T-cell (primary cell): Measurements from ENCODE around the gene DCAF11. TPM values are rescaled to one million over a fixed set of nuclear protein-coding genes. Genes with fewer than 3 reads are reported as not detected.

Experiments
- ATAC-seq, 4 experiments: fragments of 200-7000 bp in 3 of 4; fragments of 150-1000 bp in 1 of 4; cut with Tn5 transposase; replicated peaks in 1 of 4; 1 replicate in 3 of 4; 2 replicates in 1 of 4; pipeline ENCODE4 v1.10.0; 2021; ENCODE audit warnings: moderate library complexity in 3 of 4, mild to moderate bottlenecking in 2 of 4, moderate number of reproducible peaks in 1 of 4
- CTCF ChIA-PET, 2 donors: fragments of 300-600 bp; sonication (Branson Sonifier 250); formaldehyde crosslinking; loops; one replicate each; lab custom pipeline; 2022; ENCODE audit warnings: antibody characterized with exemption in 2 of 2; lab: Charles Lee
- POLR2A ChIA-PET, 2 donors: fragments of 300-600 bp; sonication (Branson Sonifier 250); formaldehyde crosslinking; loops; one replicate each; lab custom pipeline; 2022; ENCODE audit warnings: antibody characterized with exemption in 2 of 2; lab: Charles Lee
- DNase-seq, 35 experiments: peaks; one replicate each; pipeline versions ENCODE4 v3.0.0 to v3.0.0-alpha.2; 2013 to 2023
- H3K27ac ChIP-seq: one replicate; pipeline ENCODE4 v1.5.1; 2013; ENCODE audit warnings: low read length
- H3K27me3 ChIP-seq, 2 experiments: replicated peaks in 1 of 2; 1 replicate in 1 of 2; 2 replicates in 1 of 2; pipeline versions ENCODE4 v1.6.1 to v1.7.0; 2013; ENCODE audit warnings: low read length in 1 of 2, mixed read lengths in 1 of 2; ENCODE audit not compliant: control insufficient read depth in 2 of 2, insufficient read depth in 2 of 2; ENCODE audit errors: extremely low read depth in 1 of 2
- H3K36me3 ChIP-seq, 2 donors: 1 replicate in 1 of 2; 2 replicates in 1 of 2; pipeline versions ENCODE4 v1.6.1 to v1.7.0; 2013; ENCODE audit warnings: low read length in 1 of 2; ENCODE audit not compliant: control insufficient read depth in 2 of 2, insufficient read depth in 1 of 2; ENCODE audit errors: extremely low read depth in 1 of 2
- H3K4me1 ChIP-seq, 2 experiments: 1 replicate in 1 of 2; 2 replicates in 1 of 2; pipeline versions ENCODE4 v1.6.1 to v1.7.0; 2013; ENCODE audit warnings: low read length in 2 of 2, mixed read lengths in 1 of 2; ENCODE audit not compliant: insufficient read depth in 2 of 2, control insufficient read depth in 1 of 2; ENCODE audit errors: extremely low read depth in 1 of 2
- H3K4me3 ChIP-seq, 2 donors: 1 replicate in 1 of 2; 2 replicates in 1 of 2; pipeline versions ENCODE4 v1.5.1 to v1.7.0; 2013; ENCODE audit warnings: mild to moderate bottlenecking in 2 of 2, low read length in 1 of 2, moderate library complexity in 1 of 2; ENCODE audit not compliant: control insufficient read depth in 1 of 2; ENCODE audit errors: extremely low read depth in 1 of 2
- H3K9me3 ChIP-seq: 2 replicates; pipeline ENCODE4 v1.7.0; 2013
- H3K27ac Mint-ChIP-seq, 2 donors: one replicate each; pipeline ENCODE4 v1.8.0; 2020 to 2021; ENCODE audit warnings: mild to moderate bottlenecking in 2 of 2, mixed read lengths in 2 of 2
- H3K27me3 Mint-ChIP-seq, 2 donors: one replicate each; pipeline ENCODE4 v1.8.0; 2021 to 2022; ENCODE audit warnings: mixed read lengths in 2 of 2
- H3K36me3 Mint-ChIP-seq: one replicate; pipeline ENCODE4 v1.8.0; 2021; ENCODE audit warnings: mixed read lengths
- H3K4me1 Mint-ChIP-seq, 3 donors: one replicate each; pipeline ENCODE4 v1.8.0; 2020 to 2022; ENCODE audit warnings: mixed read lengths in 3 of 3, mild to moderate bottlenecking in 1 of 3
- H3K4me3 Mint-ChIP-seq, 3 donors: one replicate each; pipeline ENCODE4 v1.8.0; 2020 to 2022; ENCODE audit warnings: mild to moderate bottlenecking in 3 of 3, mixed read lengths in 3 of 3, moderate library complexity in 3 of 3
- H3K9me3 Mint-ChIP-seq, 3 donors: one replicate each; pipeline ENCODE4 v1.8.0; 2020 to 2022; ENCODE audit warnings: mixed read lengths in 3 of 3
- WGBS: methylation state at CpG from one replicate; pipeline ENCODE4 v1.1.5; 2013; ENCODE audit warnings: missing lambda C conversion rate; ENCODE audit not compliant: insufficient coverage; 5-methylcytosine and 5-hydroxymethylcytosine counted together
- total RNA-seq, 35 experiments: library from RNA in 6 of 35; stranded (reverse) in 6 of 35; fragments of 120-200 nt in 1 of 35; gene quantifications; one replicate each; pipeline versions ENCODE4 v1.2.1 to v1.2.4 and lab custom pipeline; 2013 to 2026

The DCAF11 gene
- total RNA-seq, 5 donors from 2014 or later (not counting 1 experiment from before 2014, with no cell fraction given) = 78.5 to 94.1 (median 89.6) TPM

DNA sequence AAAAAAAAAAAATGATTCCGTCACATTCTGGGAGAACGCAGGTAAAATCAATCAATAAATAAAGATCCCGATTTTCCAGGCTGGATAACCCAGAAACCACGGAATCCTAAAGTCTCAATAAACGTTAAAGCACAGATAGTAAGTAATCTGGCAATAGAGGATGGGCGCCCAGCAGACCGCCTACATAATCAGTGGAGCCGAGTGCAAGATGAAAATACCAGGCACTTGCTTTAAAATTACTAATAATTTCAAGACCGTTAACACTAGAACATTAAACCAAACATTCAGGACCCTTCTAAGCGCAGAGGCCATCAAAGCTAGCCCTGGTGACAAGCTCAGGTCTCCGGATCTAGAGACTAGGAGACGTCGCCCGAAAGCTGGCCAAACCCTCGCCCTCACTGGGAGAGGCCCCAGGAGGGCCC lies 1.2 kb upstream of the DCAF11 start:
- no peaks in the 10 kb centered on the region for H3K9me3 ChIP-seq
- Mint-ChIP-seq H3K27me3 (no peaks in the 10 kb centered on the region), H3K4me3 (peak overlapping the region; percentile 90 to 94 (median 93)), H3K4me1 (peaks cover 34 to 46% (median 37%) of the 10 kb centered on the region in 3 donors), H3K27ac (peak overlapping the region; percentile 98), H3K9me3 (no peaks in the 10 kb centered on the region), H3K36me3 (peaks cover 24% of the 10 kb centered on the region)
- POLR2A ChIA-PET = interaction anchor here (0.7 to 2.4 kb wide), 4 partner anchors 28 to 82 kb away, joined by 3 to 23 read pairs (median 8); partner anchors contain the start of genes EMC9 (in 1 of the 2), PSME2 (in 1 of the 2), RNF31 (in 1 of the 2) and TM9SF1 (in 1 of the 2)
- H3K4me1 ChIP-seq = peaks cover 15 to 43% of the 10 kb centered on the region in 2 experiments
- H3K27ac ChIP-seq = peak overlapping the region; percentile 99
- peaks cover 0 to 21% of the 10 kb centered on the region in 2 donors for H3K36me3 ChIP-seq
- DNase-seq (no peak), ATAC-seq (no peak)
- 7% methylated on average over 9 of the region's 15 CpGs for WGBS
- no peaks in the 10 kb centered on the region for H3K27me3 ChIP-seq
- CTCF ChIA-PET = interaction anchor here (0.6 to 2.6 kb wide), 12 partner anchors 8 to 481 kb away, joined by 3 to 24 read pairs (median 4); partner anchors contain the start of genes EMC9 (in 1 of the 2), PSME2 (in 1 of the 2), RNF31 (in 1 of the 2) and TINF2 (in 1 of the 2)
- H3K4me3 ChIP-seq = peak overlapping the region; percentile 70 to 99

DNA sequence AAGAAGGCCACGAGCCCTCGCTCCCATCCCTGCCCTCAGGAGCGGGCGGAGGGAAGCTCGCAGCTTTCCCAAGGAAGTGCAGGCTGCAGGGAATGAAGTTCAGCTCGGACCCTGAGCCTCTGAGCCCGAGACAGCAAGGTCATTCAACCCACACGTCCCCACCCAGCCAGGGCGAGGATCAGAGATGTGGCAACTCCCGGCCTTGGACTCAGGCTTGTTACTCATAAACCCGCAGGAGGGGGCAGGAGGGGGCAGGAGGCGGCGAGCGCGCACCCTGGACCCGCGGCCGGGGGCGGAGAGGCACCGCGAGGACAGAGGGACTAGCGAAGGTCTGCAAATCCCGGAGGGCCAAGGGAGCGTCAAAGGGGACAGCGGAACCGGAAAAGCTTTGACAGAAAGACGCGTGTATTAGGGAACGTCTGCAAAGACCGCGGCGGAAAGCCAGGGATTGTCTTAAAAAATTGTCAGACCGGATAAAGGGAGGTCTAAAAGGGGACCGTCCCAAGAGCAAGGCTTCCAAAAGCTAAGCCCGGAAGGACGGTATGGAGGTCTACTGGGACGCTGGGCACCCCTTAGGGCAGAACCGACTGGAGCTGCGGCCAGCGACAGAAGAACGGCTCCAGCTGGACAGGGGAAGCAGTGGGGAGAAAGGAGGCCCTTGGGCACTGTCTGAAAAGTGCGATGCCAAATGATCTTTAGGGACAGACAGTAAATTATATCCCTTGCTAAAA lies 611 bp upstream of the DCAF11 start:
- POLR2A ChIA-PET = interaction anchor here (0.7 to 2.4 kb wide), 12 partner anchors 12 to 128 kb away, joined by 3 to 23 read pairs (median 7); partner anchors contain the start of genes IPO4 (in 2 of the 2), PSME2 (in 2 of the 2), RNF31 (in 2 of the 2) and EMC9 (in 1 of the 2)
- DNase-seq = peak in 33 of 35 experiments; percentile 67 to 88 (median 78)
- Mint-ChIP-seq H3K27ac (peak overlapping the region; percentile 98), H3K4me3 (peak overlapping the region; percentile 90 to 94 (median 93)), H3K27me3 (no peaks in the 10 kb centered on the region), H3K4me1 (peaks cover 33 to 45% (median 34%) of the 10 kb centered on the region in 3 donors), H3K36me3 (peaks cover 30% of the 10 kb centered on the region), H3K9me3 (no peaks in the 10 kb centered on the region)
- H3K9me3 ChIP-seq = no peaks in the 10 kb centered on the region
- peaks cover 14 to 37% of the 10 kb centered on the region in 2 experiments for H3K4me1 ChIP-seq
- peaks cover 0 to 27% of the 10 kb centered on the region in 2 donors for H3K36me3 ChIP-seq
- ATAC-seq = peak; percentile 20 to 35 (median 31)
- peak overlapping the region; percentile 70 to 99 for H3K4me3 ChIP-seq
- under 1% methylated on average over 38 of the region's 42 CpGs for WGBS
- CTCF ChIA-PET = interaction anchor here (0.6 to 2.6 kb wide), 22 partner anchors 8 to 644 kb away, joined by 3 to 24 read pairs (median 5); partner anchors contain the start of genes IRF9 (in 2 of the 2), DHRS4 (in 1 of the 2), EMC9 (in 1 of the 2) and NGDN (in 1 of the 2)
- no peaks in the 10 kb centered on the region for H3K27me3 ChIP-seq
- peak overlapping the region; percentile 99 for H3K27ac ChIP-seq

GRCh38 chr14:24115422-24116127 lies 998 bp downstream of the DCAF11 start:
- 3% methylated on average over 10 of the region's 14 CpGs for WGBS
- POLR2A ChIA-PET = interaction anchor here (0.6 to 2.4 kb wide), 21 partner anchors 8 to 1278 kb away, joined by 3 to 23 read pairs (median 5); partner anchors contain the start of genes IPO4 (in 2 of the 2), PSME2 (in 2 of the 2), RNF31 (in 2 of the 2) and EMC9 (in 1 of the 2)
- H3K4me3 ChIP-seq = peak overlapping the region; percentile 94 to 99
- peak overlapping the region; percentile 99 for H3K27ac ChIP-seq
- CTCF ChIA-PET = interaction anchor here (0.6 to 2.6 kb wide), 15 partner anchors 16 to 321 kb away, joined by 3 to 24 read pairs (median 5); partner anchors contain the start of genes IRF9 (in 2 of the 2), DHRS4 (in 1 of the 2), EMC9 (in 1 of the 2) and FITM1 (in 1 of the 2)
- Mint-ChIP-seq H3K27ac (peak overlapping the region; percentile 98), H3K27me3 (no peaks in the 10 kb centered on the region), H3K9me3 (no peaks in the 10 kb centered on the region), H3K36me3 (peaks cover 41% of the 10 kb centered on the region), H3K4me3 (peak overlapping the region; percentile 90 to 94 (median 93)), H3K4me1 (peaks cover 30 to 40% (median 31%) of the 10 kb centered on the region in 3 donors)
- peaks cover 12 to 31% of the 10 kb centered on the region in 2 experiments for H3K4me1 ChIP-seq
- no peak for ATAC-seq
- no peaks in the 10 kb centered on the region for H3K9me3 ChIP-seq
- DNase-seq = no peak
- peaks cover 0 to 42% of the 10 kb centered on the region in 2 donors for H3K36me3 ChIP-seq
- no peaks in the 10 kb centered on the region for H3K27me3 ChIP-seq

DNA sequence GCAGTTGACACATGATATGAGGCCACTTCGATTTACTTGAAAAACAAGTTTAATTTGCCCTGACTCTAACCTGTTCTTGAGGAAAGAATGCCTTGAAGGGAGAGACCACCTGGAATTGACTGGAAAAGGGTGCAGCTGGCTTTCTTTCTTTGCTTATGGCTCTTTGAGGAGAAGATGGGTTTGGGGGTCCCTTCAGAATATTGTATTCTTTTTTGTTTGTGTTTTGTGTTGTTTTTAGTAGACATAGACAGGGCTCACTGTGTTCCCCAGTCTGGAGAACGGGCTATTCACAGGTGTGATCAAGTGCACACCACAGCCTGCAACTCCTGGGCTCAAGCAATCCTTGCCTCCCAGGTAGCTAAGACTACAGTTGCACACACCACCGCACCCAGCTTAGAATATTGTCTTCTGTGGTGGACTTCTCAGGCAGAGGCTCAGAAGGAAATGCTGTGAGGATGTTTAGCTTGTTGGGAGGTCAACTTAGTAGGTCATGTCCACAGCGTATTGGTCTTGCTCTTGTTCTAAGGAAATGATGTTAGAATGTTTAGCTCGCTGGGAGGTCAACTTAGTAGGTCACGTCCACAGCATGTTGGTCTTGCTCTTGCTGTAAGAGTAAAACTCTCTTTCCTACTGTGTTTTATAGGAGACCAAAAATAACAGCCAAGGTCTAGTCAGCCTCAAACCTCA lies 1.7 kb downstream of the DCAF11 start:
- H3K4me3 Mint-ChIP-seq = peak overlapping the region; percentile 90 to 94 (median 93)
- Histone ChIP-seq H3K4me3 (peak overlapping the region; percentile 94 to 99), H3K9me3 (no peaks in the 10 kb centered on the region), H3K27me3 (no peaks in the 10 kb centered on the region), H3K4me1 (peaks cover 12 to 31% of the 10 kb centered on the region in 2 experiments), H3K27ac (no peak overlapping the region), H3K36me3 (peaks cover 0 to 49% of the 10 kb centered on the region in 2 donors)
- DNase-seq (no peak), ATAC-seq (no peak)
- peak overlapping the region; percentile 98 for H3K27ac Mint-ChIP-seq
- peaks cover 29 to 39% (median 30%) of the 10 kb centered on the region in 3 donors for H3K4me1 Mint-ChIP-seq
- ChIA-PET CTCF (interaction anchor here (0.6 to 2.5 kb wide), 6 partner anchors 10 to 1461 kb away, joined by 3 to 20 read pairs (median 4); partner anchors contain the start of gene IRF9 (in 2 of the 2)), POLR2A (interaction anchor here (0.6 to 2.2 kb wide), 8 partner anchors 10 to 126 kb away, joined by 3 to 10 read pairs (median 4); partner anchors contain the start of genes IRF9 (in 1 of the 2), PSME2 (in 1 of the 2) and TINF2 (in 1 of the 2))
- H3K36me3 Mint-ChIP-seq = peaks cover 44% of the 10 kb centered on the region
- H3K9me3 Mint-ChIP-seq = no peaks in the 10 kb centered on the region
- WGBS = 67% methylated on average over 1 of the region's 6 CpGs
- H3K27me3 Mint-ChIP-seq = no peaks in the 10 kb centered on the region

DNA sequence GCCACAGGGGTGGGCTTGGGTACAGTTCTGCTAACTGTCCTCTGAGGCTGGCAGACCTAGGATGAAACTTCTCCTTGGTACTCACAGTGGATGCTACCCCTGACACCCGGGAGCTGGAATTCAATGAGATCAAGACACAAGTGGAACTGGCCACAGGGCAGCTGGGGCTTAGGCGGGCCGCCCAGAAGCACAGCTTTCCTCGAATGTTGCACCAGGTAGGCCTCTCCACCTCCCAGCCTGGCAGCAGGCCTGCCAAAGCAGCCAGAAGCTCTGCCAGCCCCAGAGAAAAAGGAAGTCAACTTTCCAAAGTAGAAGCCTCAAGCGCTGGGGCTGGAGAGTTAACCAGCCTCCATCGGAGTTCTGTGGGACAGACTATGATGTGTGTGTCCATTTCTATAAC lies 2.6 kb downstream of the DCAF11 start:
- H3K27ac Mint-ChIP-seq = no peak overlapping the region
- Histone ChIP-seq H3K36me3 (peaks cover 0 to 57% of the 10 kb centered on the region in 2 donors), H3K9me3 (no peaks in the 10 kb centered on the region), H3K27ac (no peak overlapping the region), H3K4me3 (no peak overlapping the region), H3K4me1 (peaks cover 12 to 31% of the 10 kb centered on the region in 2 experiments), H3K27me3 (no peaks in the 10 kb centered on the region)
- DNase-seq (no peak), ATAC-seq (no peak)
- H3K27me3 Mint-ChIP-seq = no peaks in the 10 kb centered on the region
- no peaks in the 10 kb centered on the region for H3K9me3 Mint-ChIP-seq
- POLR2A ChIA-PET = interaction anchor here (0.5 to 0.9 kb wide), 3 partner anchors 9 to 161 kb away, joined by 3 to 7 read pairs (median 4); partner anchors contain the start of gene IRF9 (in 1 of the 2)
- peaks cover 49% of the 10 kb centered on the region for H3K36me3 Mint-ChIP-seq
- 100% methylated on average over 1 of the region's 6 CpGs for WGBS
- peak overlapping the region in 1 of 3 donors; percentile 94 for H3K4me3 Mint-ChIP-seq
- CTCF ChIA-PET = interaction anchor here (0.9 to 1.3 kb wide), 4 partner anchors 9 to 45 kb away, joined by 3 to 5 read pairs (median 4); partner anchors contain the start of gene IRF9 (in 1 of the 2)
- peaks cover 29 to 39% (median 30%) of the 10 kb centered on the region in 3 donors for H3K4me1 Mint-ChIP-seq
